ENCODE results near the gene TGM6. TPM values are rescaled to one million over a fixed set of nuclear protein-coding genes. Genes with fewer than 3 reads are reported as not detected.

TGM6 gene
- polyA plus RNA-seq, 10 donors = not detected

GRCh38 chr20:2453792-2454191 lies 73.1 kb downstream of the TGM6 start:
- no peak for DNase-seq

GRCh38 chr20:2455771-2456497 lies 75.2 kb downstream of the TGM6 start:
- no peak for DNase-seq

GRCh38 chr20:2458919-2459499 lies 78.3 kb downstream of the TGM6 start:
- DNase-seq = no peak

- no peak for DNase-seq
Observed at GRCh38 chr20:2459981-2460751, 79.5 kb downstream of the TGM6 start.

GRCh38 chr20:2460752-2461424 lies 80.2 kb downstream of the TGM6 start:
- DNase-seq = no peak

GRCh38 chr20:2462484-2462883 lies 81.8 kb downstream of the TGM6 start:
- no peak for DNase-seq

- no peak for DNase-seq
Observed at GRCh38 chr20:2463616-2464365, 83.1 kb downstream of the TGM6 start.

- no peak for DNase-seq
Observed at GRCh38 chr20:2465100-2465499, 84.4 kb downstream of the TGM6 start.

- DNase-seq = no peak
Observed at GRCh38 chr20:2467412-2467811, 86.7 kb downstream of the TGM6 start.

- DNase-seq = no peak
Observed at GRCh38 chr20:2468581-2469407, 88.1 kb downstream of the TGM6 start.

- DNase-seq = peak in 2 of 3 donors; percentile 31 to 58
Observed at GRCh38 chr20:2469991-2470422, 89.3 kb downstream of the TGM6 start.

GRCh38 chr20:2470423-2471193 lies 89.9 kb downstream of the TGM6 start, which contains the start of gene SNRPB:
Gene SNRPB, minus strand, starts transcription at chr20:2470789. Its CDS starts 99 bp downstream, at chr20:2470690.
- peak; percentile 98 to 99 (median 99) for DNase-seq

- peak in 1 of 3 donors; percentile 63 for DNase-seq
Observed at GRCh38 chr20:2473516-2473915, 92.8 kb downstream of the TGM6 start.

GRCh38 chr20:2475850-2476741 lies 95.4 kb downstream of the TGM6 start:
- no peak for DNase-seq

GRCh38 chr20:2476742-2477615 lies 96.3 kb downstream of the TGM6 start:
- no peak for DNase-seq

- no peak for DNase-seq
Observed at GRCh38 chr20:2480381-2480780, 99.7 kb downstream of the TGM6 start.

Measured in muscle of back (tissue), 11 donors.